IPS-15b (cell line): ENCODE measurements around the gene OTUD3.
"Not testable (repeated sequence)": the region's sequence is repeated elsewhere in the genome, so short reads cannot be mapped to it uniquely, and the experiment has no call there.

ENCODE experiments used
- H3K27me3 ChIP-seq: one replicate; pipeline ENCODE4 v1.6.1; 2013; ENCODE audit warnings: low read length; ENCODE audit not compliant: control insufficient read depth, insufficient read depth
- H3K36me3 ChIP-seq: one replicate; pipeline ENCODE4 v1.6.1; 2013; ENCODE audit warnings: low read length; ENCODE audit not compliant: control insufficient read depth, insufficient read depth
- H3K4me1 ChIP-seq: one replicate; pipeline ENCODE4 v1.6.1; 2013; ENCODE audit warnings: mild to moderate bottlenecking, low read length; ENCODE audit not compliant: control insufficient read depth, insufficient read depth
- H3K4me3 ChIP-seq: one replicate; pipeline ENCODE4 v1.5.1; 2013; ENCODE audit warnings: low read depth, low read length
- H3K9ac ChIP-seq: one replicate; pipeline ENCODE4 v1.6.1; 2013; ENCODE audit warnings: low read depth, mild to moderate bottlenecking, low read length
- H3K9me3 ChIP-seq: one replicate; pipeline ENCODE4 v1.6.1; 2013; ENCODE audit warnings: mild to moderate bottlenecking, low read length; ENCODE audit not compliant: control insufficient read depth, insufficient read depth

OTUD3 gene

GRCh38 chr1:19858893-19859292, 23.3 kb upstream of the OTUD3 start:
- Histone ChIP-seq H3K4me3 (no peak overlapping the region), H3K9me3 (no peaks in the 10 kb centered on the region)

GRCh38 chr1:19859876-19860275, 22.3 kb upstream of the OTUD3 start:
- H3K9ac ChIP-seq: no peak overlapping the region
- H3K27me3 ChIP-seq: no peaks in the 10 kb centered on the region
- no peaks in the 10 kb centered on the region for H3K9me3 ChIP-seq
- no peak overlapping the region for H3K4me3 ChIP-seq
- no peaks in the 10 kb centered on the region for H3K4me1 ChIP-seq
- H3K36me3 ChIP-seq: no peaks in the 10 kb centered on the region

More at GRCh38 chr1:19858893-19859292, 23.3 kb upstream of the OTUD3 start:
- Histone ChIP-seq H3K36me3 (no peaks in the 10 kb centered on the region), H3K27me3 (no peaks in the 10 kb centered on the region), H3K9ac (no peak overlapping the region), H3K4me1 (no peaks in the 10 kb centered on the region)

GRCh38 chr1:19860418-19860817, 21.8 kb upstream of the OTUD3 start:
- H3K9ac ChIP-seq: no peak overlapping the region
- H3K9me3 ChIP-seq: no peaks in the 10 kb centered on the region
- no peaks in the 10 kb centered on the region for H3K27me3 ChIP-seq
- no peaks in the 10 kb centered on the region for H3K4me1 ChIP-seq
- H3K4me3 ChIP-seq: no peak overlapping the region
- H3K36me3 ChIP-seq: no peaks in the 10 kb centered on the region

GRCh38 chr1:19861034-19861433, 21.2 kb upstream of the OTUD3 start:
- Histone ChIP-seq H3K4me3 (no peak overlapping the region), H3K36me3 (no peaks in the 10 kb centered on the region), H3K9me3 (no peaks in the 10 kb centered on the region), H3K27me3 (no peaks in the 10 kb centered on the region), H3K9ac (no peak overlapping the region), H3K4me1 (no peaks in the 10 kb centered on the region)

- no peaks in the 10 kb centered on the region for H3K9me3 ChIP-seq
- no peak overlapping the region for H3K9ac ChIP-seq
- H3K4me3 ChIP-seq: no peak overlapping the region
- H3K27me3 ChIP-seq: no peaks in the 10 kb centered on the region
- H3K36me3 ChIP-seq: no peaks in the 10 kb centered on the region
- no peaks in the 10 kb centered on the region for H3K4me1 ChIP-seq
These were observed 20.2 kb upstream of the OTUD3 start for GRCh38 chr1:19861842-19862530.

GRCh38 chr1:19862944-19863343, 19.3 kb upstream of the OTUD3 start:
- Histone ChIP-seq H3K36me3 (no peaks in the 10 kb centered on the region), H3K27me3 (no peaks in the 10 kb centered on the region), H3K4me1 (no peaks in the 10 kb centered on the region)

GRCh38 chr1:19864570-19865160, 17.5 kb upstream of the OTUD3 start:
- Histone ChIP-seq H3K27me3 (no peaks in the 10 kb centered on the region), H3K4me3 (no peak overlapping the region), H3K4me1 (no peaks in the 10 kb centered on the region), H3K36me3 (no peaks in the 10 kb centered on the region), H3K9ac (no peak overlapping the region), H3K9me3 (no peaks in the 10 kb centered on the region)

More at GRCh38 chr1:19862944-19863343, 19.3 kb upstream of the OTUD3 start:
- Histone ChIP-seq H3K4me3 (no peak overlapping the region), H3K9me3 (no peaks in the 10 kb centered on the region), H3K9ac (no peak overlapping the region)

- H3K9me3 ChIP-seq: no peaks in the 10 kb centered on the region
- H3K4me3 ChIP-seq: no peak overlapping the region
- H3K4me1 ChIP-seq: no peaks in the 10 kb centered on the region
- no peak overlapping the region for H3K9ac ChIP-seq
- no peaks in the 10 kb centered on the region for H3K36me3 ChIP-seq
- H3K27me3 ChIP-seq: no peaks in the 10 kb centered on the region
These were observed 16.2 kb upstream of the OTUD3 start for GRCh38 chr1:19866029-19866428.

- Histone ChIP-seq H3K4me3 (no peak overlapping the region), H3K36me3 (no peaks in the 10 kb centered on the region), H3K9me3 (no peaks in the 10 kb centered on the region), H3K4me1 (no peaks in the 10 kb centered on the region), H3K27me3 (no peaks in the 10 kb centered on the region), H3K9ac (no peak overlapping the region)
These were observed 15.4 kb upstream of the OTUD3 start for GRCh38 chr1:19866758-19867157.

- H3K36me3 ChIP-seq, H3K27me3 ChIP-seq, H3K4me3 ChIP-seq, H3K9ac ChIP-seq, H3K9me3 ChIP-seq, H3K4me1 ChIP-seq: not testable (repeated sequence)
These were observed 13.6 kb upstream of the OTUD3 start for GRCh38 chr1:19868575-19868974.

- H3K4me3 ChIP-seq, H3K4me1 ChIP-seq, H3K36me3 ChIP-seq: not testable (repeated sequence)
These were observed 12.7 kb upstream of the OTUD3 start for GRCh38 chr1:19869453-19869852.

GRCh38 chr1:19869929-19870328, 12.3 kb upstream of the OTUD3 start:
- Histone ChIP-seq H3K9me3 (no peaks in the 10 kb centered on the region), H3K36me3 (no peaks in the 10 kb centered on the region), H3K27me3 (no peaks in the 10 kb centered on the region), H3K4me1 (no peaks in the 10 kb centered on the region), H3K4me3 (no peak overlapping the region), H3K9ac (no peak overlapping the region)

More at GRCh38 chr1:19869453-19869852, 12.7 kb upstream of the OTUD3 start:
- not testable (repeated sequence) for H3K9ac ChIP-seq, H3K9me3 ChIP-seq, H3K27me3 ChIP-seq
